HUDEP-2 (cell line): ENCODE results near the gene TMEM106C.

Source experiments
- DNase-seq, 76 experiments: peaks; one replicate each; lab custom pipeline; 2025; ENCODE audit not compliant: unreplicated experiment in 76 of 76; lab: John Stamatoyannopoulos, UW

TMEM106C gene

GRCh38 chr12:47978598-47978873 lies 15.1 kb downstream of the TMEM106C start:
- no peak for DNase-seq

GRCh38 chr12:47979166-47979565 lies 15.8 kb downstream of the TMEM106C start:
- no peak for DNase-seq

GRCh38 chr12:47979686-47980085 lies 16.3 kb downstream of the TMEM106C start:
- DNase-seq, result no peak

- DNase-seq, result no peak
Measured at GRCh38 chr12:47980197-47980596, 16.8 kb downstream of the TMEM106C start.

GRCh38 chr12:47980779-47981495 lies 17.5 kb downstream of the TMEM106C start:
- DNase-seq, result peak in 3 of 76 experiments; percentile 5 to 23 (median 20)

GRCh38 chr12:47981496-47982260 lies 18.3 kb downstream of the TMEM106C start:
- DNase-seq, result peak in 52 of 76 experiments; percentile 5 to 82 (median 42)

- DNase-seq, result no peak
Measured at GRCh38 chr12:47982311-47982710, 18.9 kb downstream of the TMEM106C start.

GRCh38 chr12:47982770-47983169 lies 19.4 kb downstream of the TMEM106C start:
- no peak for DNase-seq

DNA sequence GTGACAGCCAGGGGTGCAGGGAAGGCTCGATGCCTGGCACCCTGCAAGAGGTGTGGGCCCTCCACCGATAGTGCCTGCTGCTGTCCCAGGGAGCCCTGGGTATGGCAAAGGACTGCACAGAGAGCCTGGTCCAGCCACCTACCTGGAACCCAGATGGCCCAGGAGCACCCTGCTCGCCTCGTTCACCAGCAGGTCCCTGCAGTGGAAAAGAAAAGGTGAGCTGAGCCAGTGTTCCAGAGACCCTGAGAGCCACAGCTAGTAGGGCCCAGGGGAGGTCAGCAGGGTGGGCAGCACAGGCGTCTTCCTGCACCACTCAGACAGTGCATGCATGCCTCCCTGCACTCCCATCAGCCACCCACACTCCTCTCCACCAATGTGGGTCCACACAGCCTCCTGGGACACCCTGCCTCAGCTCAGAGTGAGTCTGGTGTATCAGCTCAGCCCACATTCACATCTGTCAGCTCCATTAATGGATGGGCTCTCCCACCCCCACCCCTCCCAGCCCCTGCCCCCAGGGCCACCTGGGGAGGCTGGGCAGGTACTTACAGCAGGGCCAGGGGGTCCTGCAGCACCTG lies 20.2 kb downstream of the TMEM106C start:
- no peak for DNase-seq

GRCh38 chr12:47984331-47984801 lies 21.0 kb downstream of the TMEM106C start:
- DNase-seq, result no peak

- no peak for DNase-seq
Measured at GRCh38 chr12:47985596-47986290, 22.3 kb downstream of the TMEM106C start.

GRCh38 chr12:47986291-47986660 lies 22.9 kb downstream of the TMEM106C start:
- no peak for DNase-seq

GRCh38 chr12:47986832-47987231 lies 23.4 kb downstream of the TMEM106C start:
- DNase-seq, result no peak

- DNase-seq, result no peak
Measured at GRCh38 chr12:47987411-47988072, 24.1 kb downstream of the TMEM106C start.

DNA sequence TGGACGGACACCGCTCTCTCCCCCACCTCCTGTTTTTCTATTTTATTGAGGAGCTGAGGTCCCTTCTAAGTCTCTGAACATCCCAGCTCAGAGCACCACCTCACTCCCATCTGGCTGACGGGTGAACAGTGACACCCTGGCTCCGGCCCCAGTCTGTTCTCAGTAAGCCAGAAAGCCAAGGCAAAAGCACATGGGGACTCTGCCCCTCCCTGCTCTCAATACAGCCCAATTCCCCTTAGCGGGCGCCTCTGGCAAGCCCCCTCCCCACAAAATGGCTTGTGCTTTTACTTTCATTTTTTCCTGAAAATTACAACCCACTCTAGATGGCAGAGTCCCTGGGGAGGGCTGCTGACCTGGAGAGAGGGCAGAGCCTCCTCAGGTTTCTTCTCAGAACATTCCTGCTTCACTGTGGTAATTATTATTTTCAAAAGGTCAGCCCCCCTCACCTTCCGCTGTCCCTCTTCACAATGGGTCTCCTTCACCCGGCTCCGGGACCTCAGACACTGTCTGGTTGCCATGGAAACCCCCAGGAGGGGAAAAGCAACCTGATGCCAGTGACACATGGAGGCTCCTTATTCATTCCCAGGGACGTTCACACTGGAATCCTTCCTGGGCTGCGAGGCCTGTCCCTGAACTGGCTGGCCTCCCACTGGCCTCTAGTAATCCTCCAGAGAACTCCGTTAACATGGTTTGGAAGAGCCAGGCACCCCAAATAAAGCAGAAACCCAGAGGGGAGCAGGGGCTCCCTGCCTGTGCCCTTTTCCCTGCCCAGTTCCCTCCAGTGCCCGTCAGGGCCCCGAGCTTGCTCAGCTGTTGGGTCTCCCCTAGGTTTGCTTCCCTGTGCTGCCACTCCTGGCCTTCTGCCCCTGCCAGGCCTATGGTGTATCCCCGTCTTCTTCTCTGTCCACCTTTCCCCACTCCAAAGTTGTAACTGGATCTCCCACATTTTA lies 25.0 kb downstream of the TMEM106C start:
- DNase-seq, result no peak

DNA sequence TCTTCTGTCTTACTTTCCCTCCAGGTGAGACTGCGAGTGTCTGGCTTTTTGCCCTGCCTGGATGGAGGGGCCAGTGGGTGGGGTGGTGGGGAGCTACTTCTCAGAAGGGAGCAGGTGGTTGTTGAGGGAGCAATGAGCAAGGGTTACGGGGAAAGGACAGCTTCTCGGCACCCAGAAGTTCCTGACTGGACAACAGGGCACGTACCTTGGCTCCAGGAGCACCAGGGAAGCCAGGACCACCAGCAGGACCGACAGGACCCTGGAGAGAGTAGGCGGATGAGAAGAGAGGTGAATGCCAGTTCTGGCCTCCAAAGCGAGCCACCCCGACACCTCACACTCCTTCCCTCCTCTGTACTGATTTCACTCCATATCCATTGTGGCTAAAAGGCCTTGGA lies 25.6 kb downstream of the TMEM106C start:
- no peak for DNase-seq

DNA sequence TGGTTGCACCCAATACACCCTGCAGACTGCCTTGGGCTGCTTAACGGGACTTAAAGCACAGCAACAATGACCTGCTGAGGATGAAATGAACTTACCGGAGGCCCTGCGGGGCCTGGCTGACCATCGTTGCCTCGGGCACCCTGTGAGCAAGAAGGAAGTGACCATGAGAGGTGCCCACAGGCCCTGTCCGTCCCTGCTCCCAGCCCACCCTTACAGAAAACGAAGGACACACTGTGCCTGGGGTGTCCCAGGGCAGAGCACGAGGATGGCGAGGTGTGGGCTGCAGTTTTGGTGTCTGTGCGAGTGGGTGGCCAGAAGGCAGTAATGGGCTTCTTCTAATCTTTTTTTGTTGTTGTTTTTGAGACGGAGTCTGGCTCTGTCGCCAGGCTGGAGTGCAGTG lies 26.3 kb downstream of the TMEM106C start:
- DNase-seq, result no peak

GRCh38 chr12:47990351-47991105 lies 27.1 kb downstream of the TMEM106C start:
- no peak for DNase-seq
